Testis (tissue), 3 donors: ENCODE measurements around the gene OR10G7. TPM values are rescaled to one million over a fixed set of nuclear protein-coding genes. Genes with fewer than 3 reads are reported as not detected.

ENCODE experiments used
- DNase-seq: peaks from one replicate; pipeline ENCODE4 v3.0.0-alpha.2; 2019
- H3K27ac ChIP-seq, 2 donors: fragments of 200-600 bp; sonication (generic); one replicate each; pipeline ENCODE4 v1.5.1; 2019
- H3K27me3 ChIP-seq: fragments of 200-600 bp; sonication (generic); one replicate; pipeline ENCODE4 v1.5.1; 2019
- H3K36me3 ChIP-seq: fragments of 200-600 bp; sonication (generic); one replicate; pipeline ENCODE4 v1.5.1; 2017; ENCODE audit warnings: low read depth; ENCODE audit errors: missing control alignments
- H3K4me1 ChIP-seq: fragments of 200-600 bp; sonication (generic); one replicate; pipeline ENCODE4 v1.5.1; 2019
- H3K4me3 ChIP-seq, 2 donors: fragments of 200-600 bp; sonication (generic); one replicate each; pipeline ENCODE4 v1.5.1; 2017 to 2019
- H3K9me3 ChIP-seq: fragments of 200-600 bp; sonication (generic); one replicate; pipeline ENCODE4 v1.5.1; 2017
- POLR2A ChIP-seq: fragments of 450-650 bp; IDR thresholded peaks from one replicate; pipeline ENCODE4 v1.6.1; 2017; ENCODE audit warnings: antibody characterized with exemption, mild to moderate bottlenecking, moderate library complexity
- WGBS, 2 donors: methylation state at CpG; one replicate each; pipeline ENCODE4 v1.1.5; 2018; 5-methylcytosine and 5-hydroxymethylcytosine counted together
- intact Hi-C: fragments of 100-400 bp; cut with DNase I; formaldehyde crosslinking; loops from one replicate; pipeline ENCODE4 v1.15.1; 2023; ENCODE audit warnings: low total_unique reads
- polyA plus RNA-seq: library from polyadenylated mRNA; stranded (reverse); fragments of 350-450 nt; fragmentation: Illumina TruSeq; extraction: RNeasy Lipid Tissue Mini Kit (QIAGEN cat#74804); gene quantifications from one replicate; pipeline ENCODE4 v1.2.3, GENCODE V29; 2014; ENCODE audit warnings: low read depth, low replicate concordance; ENCODE audit not compliant: insufficient read depth
- total RNA-seq, 2 donors: library from RNA; depleted of rRNA; stranded (reverse); fragments of >200 nt; gene quantifications; one replicate each; pipeline ENCODE4 v1.2.3, GENCODE V29; 2016
- TF ChIP-seq, protein P1 (sequence below), 3 experiments: fragments of 450-650 bp in 2 of 3; fragments of 200-600 bp in 1 of 3; sonication (generic) in 1 of 3; IDR thresholded peaks; one replicate each; pipeline ENCODE4 v1.5.1; 2016 to 2019; ENCODE audit warnings: antibody characterized with exemption in 3 of 3, mild to moderate bottlenecking in 2 of 3, moderate library complexity in 1 of 3

Gene OR10G7
- total and polyA plus RNA-seq, 3 donors from 2014 or later = not detected

DNA sequence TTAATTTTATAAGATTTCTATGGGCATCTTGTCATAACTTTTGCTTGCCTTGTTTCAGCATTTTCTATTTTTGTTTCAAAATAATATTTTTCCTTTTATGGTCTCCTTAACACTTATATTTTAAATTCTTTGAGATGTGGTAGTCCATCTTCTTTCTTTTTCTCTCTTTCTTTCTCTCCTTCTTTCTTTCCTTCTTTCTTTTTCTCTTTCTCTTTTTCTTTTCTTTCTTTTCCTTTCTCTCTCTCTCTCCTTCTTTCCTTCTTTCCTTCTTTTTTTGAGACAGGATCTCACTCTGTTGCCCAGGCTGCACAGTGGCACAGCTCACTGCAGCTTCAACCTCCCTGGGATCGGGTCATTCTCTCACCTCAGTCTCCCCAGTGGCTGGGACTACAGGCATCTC is 36.1 kb upstream of the OR10G7 start:
- WGBS, 2 donors = 78 to 94% methylated on average over 1 of the region's 1 CpG
- no peak overlapping the region for H3K4me3 ChIP-seq
- H3K9me3 ChIP-seq = no peaks in the 10 kb centered on the region
- DNase-seq = no peak
- TF ChIP-seq, protein P1, sequence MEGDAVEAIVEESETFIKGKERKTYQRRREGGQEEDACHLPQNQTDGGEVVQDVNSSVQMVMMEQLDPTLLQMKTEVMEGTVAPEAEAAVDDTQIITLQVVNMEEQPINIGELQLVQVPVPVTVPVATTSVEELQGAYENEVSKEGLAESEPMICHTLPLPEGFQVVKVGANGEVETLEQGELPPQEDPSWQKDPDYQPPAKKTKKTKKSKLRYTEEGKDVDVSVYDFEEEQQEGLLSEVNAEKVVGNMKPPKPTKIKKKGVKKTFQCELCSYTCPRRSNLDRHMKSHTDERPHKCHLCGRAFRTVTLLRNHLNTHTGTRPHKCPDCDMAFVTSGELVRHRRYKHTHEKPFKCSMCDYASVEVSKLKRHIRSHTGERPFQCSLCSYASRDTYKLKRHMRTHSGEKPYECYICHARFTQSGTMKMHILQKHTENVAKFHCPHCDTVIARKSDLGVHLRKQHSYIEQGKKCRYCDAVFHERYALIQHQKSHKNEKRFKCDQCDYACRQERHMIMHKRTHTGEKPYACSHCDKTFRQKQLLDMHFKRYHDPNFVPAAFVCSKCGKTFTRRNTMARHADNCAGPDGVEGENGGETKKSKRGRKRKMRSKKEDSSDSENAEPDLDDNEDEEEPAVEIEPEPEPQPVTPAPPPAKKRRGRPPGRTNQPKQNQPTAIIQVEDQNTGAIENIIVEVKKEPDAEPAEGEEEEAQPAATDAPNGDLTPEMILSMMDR (IDR thresholded peaks at IDR 0.05) = no peak
- no peak for TF ChIP-seq POLR2A
- intact Hi-C loops = no loop called here
- H3K27ac ChIP-seq = no peak overlapping the region
- H3K27me3 ChIP-seq = no peaks in the 10 kb centered on the region
- H3K36me3 ChIP-seq = no peaks in the 10 kb centered on the region
- H3K4me1 ChIP-seq = peaks cover 9% of the 10 kb centered on the region

DNA sequence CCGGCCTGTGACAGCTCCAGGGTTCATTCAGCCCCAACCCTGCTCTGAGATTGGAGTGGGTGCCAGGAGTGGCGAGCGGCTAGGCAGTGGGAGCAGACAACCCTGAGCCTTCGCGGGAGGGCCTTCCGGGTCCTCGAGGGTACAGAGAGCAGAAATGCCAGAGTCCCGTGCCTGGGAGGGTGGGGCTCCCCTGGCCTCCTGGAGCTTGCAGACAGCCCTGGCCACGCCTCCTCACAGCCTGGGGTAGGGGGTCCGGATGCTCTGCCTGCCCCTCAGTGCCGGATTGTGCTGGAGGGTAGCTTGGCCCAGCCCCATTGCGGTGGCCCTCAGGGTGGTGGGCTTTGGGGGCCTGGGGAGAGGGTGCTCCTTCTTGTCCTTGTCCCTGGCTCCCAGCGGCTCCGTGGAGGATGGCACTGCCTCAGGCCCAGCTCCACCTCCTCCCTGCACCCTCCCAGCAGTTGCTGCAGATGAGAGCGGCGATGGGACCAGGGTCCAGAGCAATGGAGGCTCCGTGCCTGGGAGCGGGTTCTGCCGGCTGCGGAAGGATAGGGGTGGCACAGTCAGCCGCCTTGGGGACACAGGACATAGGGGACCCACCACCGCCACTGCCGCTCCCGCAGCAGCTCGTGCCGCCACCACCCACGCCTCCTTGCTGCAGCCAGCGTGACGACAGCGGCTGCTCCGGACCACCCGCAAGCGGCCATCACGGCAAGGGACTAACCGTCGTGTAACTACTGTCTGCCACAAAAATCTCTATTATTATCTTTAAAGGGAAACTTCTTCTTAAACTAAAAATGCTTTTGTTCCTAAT is 34.9 kb upstream of the OR10G7 start:
- no peaks in the 10 kb centered on the region for H3K27me3 ChIP-seq
- WGBS, 2 donors = 0 to 4% methylated on average over 10 to 33 of the region's 36 CpGs
- intact Hi-C loops = no loop called here
- no peaks in the 10 kb centered on the region for H3K36me3 ChIP-seq
- peaks cover 9% of the 10 kb centered on the region for H3K4me1 ChIP-seq
- peak overlapping the region; percentile 47 to 69 for H3K4me3 ChIP-seq
- peak; percentile 78 for DNase-seq
- H3K27ac ChIP-seq = peak overlapping the region; percentile 59 to 64
- TF ChIP-seq, protein P1 (IDR thresholded peaks at IDR 0.05) = no peak
- TF ChIP-seq POLR2A = no peak
- no peaks in the 10 kb centered on the region for H3K9me3 ChIP-seq

DNA sequence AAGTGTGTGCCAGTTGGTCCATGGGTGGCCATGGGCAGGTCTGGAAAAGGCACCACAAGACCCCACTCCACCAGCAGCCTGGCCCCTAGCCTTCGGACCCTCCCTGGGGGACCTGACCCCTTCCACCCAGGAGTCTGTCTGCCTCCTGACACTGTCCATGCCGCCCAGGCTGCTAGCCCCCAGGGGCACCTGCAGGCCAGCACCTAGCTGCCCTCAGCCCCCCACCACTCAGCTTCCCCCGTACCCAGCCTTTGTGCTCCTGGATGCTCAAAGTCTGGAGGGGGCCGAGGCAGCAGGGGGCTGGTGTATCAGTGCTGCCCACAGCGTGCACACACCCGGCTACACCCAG is 34.3 kb upstream of the OR10G7 start:
- WGBS, 2 donors = 48% methylated on average over 6 of the region's 6 CpGs; no CpG with 5 or more reads in 1 of the 2 donors
- peaks cover 9% of the 10 kb centered on the region for H3K4me1 ChIP-seq
- H3K27me3 ChIP-seq = no peaks in the 10 kb centered on the region
- intact Hi-C loops = no loop called here
- peak overlapping the region; percentile 47 to 69 for H3K4me3 ChIP-seq
- TF ChIP-seq, protein P1 (IDR thresholded peaks at IDR 0.05) = no peak
- no peak for TF ChIP-seq POLR2A
- no peak for DNase-seq
- no peaks in the 10 kb centered on the region for H3K36me3 ChIP-seq
- H3K9me3 ChIP-seq = no peaks in the 10 kb centered on the region
- peak overlapping the region; percentile 59 to 64 for H3K27ac ChIP-seq

DNA sequence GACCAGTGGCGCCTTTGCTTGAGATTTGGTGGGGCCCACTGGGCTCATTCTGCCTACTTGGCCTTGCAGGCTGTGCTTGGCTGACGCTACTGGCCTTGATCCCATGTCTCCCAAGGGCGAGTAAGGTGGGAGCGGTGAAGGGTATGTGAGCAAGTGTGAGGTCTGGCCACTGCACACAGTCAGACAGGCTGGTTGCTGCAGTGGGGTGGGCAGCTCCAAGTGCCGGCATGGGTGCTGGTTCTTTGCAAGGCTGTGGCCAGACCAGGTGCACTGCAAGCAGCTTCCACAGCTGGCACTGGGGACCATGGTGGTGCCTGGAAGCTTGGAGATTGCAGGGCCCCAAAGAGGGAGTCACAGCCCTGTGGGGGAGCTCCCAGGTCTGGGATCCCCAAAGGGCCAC is 33.4 kb upstream of the OR10G7 start:
- Histone ChIP-seq H3K9me3 (no peaks in the 10 kb centered on the region), H3K27me3 (no peaks in the 10 kb centered on the region), H3K4me1 (peaks cover 9% of the 10 kb centered on the region), H3K27ac (no peak overlapping the region), H3K4me3 (no peak overlapping the region), H3K36me3 (no peaks in the 10 kb centered on the region)
- 77 to 87% methylated on average over 4 to 5 of the region's 5 CpGs for WGBS, 2 donors
- no peak for TF ChIP-seq POLR2A
- TF ChIP-seq, protein P1 (IDR thresholded peaks at IDR 0.05) = no peak
- intact Hi-C loops = no loop called here
- DNase-seq = no peak

GRCh38 chr11:124072147-124072546 is 31.0 kb upstream of the OR10G7 start:
- Histone ChIP-seq H3K27ac (no peak overlapping the region), H3K27me3 (no peaks in the 10 kb centered on the region), H3K36me3 (no peaks in the 10 kb centered on the region), H3K4me1 (peaks cover 9% of the 10 kb centered on the region), H3K9me3 (no peaks in the 10 kb centered on the region), H3K4me3 (no peak overlapping the region)
- TF ChIP-seq POLR2A = no peak
- TF ChIP-seq, protein P1 (IDR thresholded peaks at IDR 0.05) = no peak
- 63 to 74% methylated on average over 8 of the region's 8 CpGs for WGBS, 2 donors
- intact Hi-C loops = no loop called here
- DNase-seq = no peak
